HepG2 (cell line): Measurements from ENCODE around the gene GRIK1. TPM values are rescaled to one million over a fixed set of nuclear protein-coding genes. Genes with fewer than 3 reads are reported as not detected.
A peak's percentile ranks its signal among the peaks of the same experiment; 100 is the strongest.

ENCODE experiments used
- ATAC-seq: fragments of 200-7000 bp; cut with Tn5 transposase; 3 replicates; pipeline ENCODE4 v1.9.1; 2020; ENCODE audit warnings: mild to moderate bottlenecking, moderate library complexity
- BruUV-seq: library from RNA; stranded (reverse); fragments of 400-500 nt; replicated peaks from 2 replicates; lab custom pipeline; 2021; lab: Mats Ljungman, UMichigan
- CTCF ChIA-PET: fragments of 300-600 bp; formaldehyde crosslinking; extraction: SDS; loops from one replicate; lab custom pipeline; 2021; ENCODE audit warnings: low total read pairs, inconsistent platforms, low intra/inter-chr PET ratio; lab: Yijun Ruan, JAX
- POLR2A ChIA-PET: fragments of 350-600 bp; sonication (Branson Sonifier 250); formaldehyde crosslinking; loops from one replicate; lab custom pipeline; 2020; ENCODE audit warnings: antibody characterized with exemption, inconsistent platforms; lab: Yijun Ruan, JAX
- DNase-seq: peaks from one replicate; pipeline ENCODE4 v3.0.0-alpha.2; 2015; ENCODE audit warnings: low spot score
- FAIRE-seq: peaks from 3 replicates; lab custom pipeline; 2011; peaks lifted over from hg19 to GRCh38; lab: Jason Lieb, UNC
- H2AFZ ChIP-seq: one replicate; pipeline ENCODE4 v1.6.1; 2011; ENCODE audit warnings: low read length, inconsistent platforms
- H3K27ac ChIP-seq: fragments of 300-600 bp; 3 replicates; pipeline ENCODE4 v1.8.0; 2011; ENCODE audit warnings: mixed run types, mild to moderate bottlenecking, mixed read lengths, low read length, inconsistent platforms; ENCODE audit not compliant: insufficient read depth; ENCODE audit errors: extremely low read length
- H3K27me3 ChIP-seq, 2 experiments: fragments of 200-600 bp in 1 of 2; 2 replicates in 1 of 2; 3 replicates in 1 of 2; pipeline versions ENCODE4 v1.6.0 to v1.8.0; 2011; ENCODE audit warnings: low read length in 2 of 2, mild to moderate bottlenecking in 2 of 2, moderate library complexity in 2 of 2, inconsistent platforms in 1 of 2; ENCODE audit not compliant: insufficient read depth in 2 of 2, control insufficient read depth in 1 of 2
- H3K36me3 ChIP-seq, 2 experiments: fragments of 200-600 bp in 1 of 2; replicated peaks in 1 of 2; 2 replicates in 1 of 2; 3 replicates in 1 of 2; pipeline versions ENCODE4 v1.5.1 to v1.8.0; 2011; ENCODE audit warnings: low read length in 2 of 2, inconsistent platforms in 1 of 2; ENCODE audit not compliant: insufficient read depth in 2 of 2, control insufficient read depth in 1 of 2
- H3K4me1 ChIP-seq: 2 replicates; pipeline ENCODE4 v1.5.1; 2012; ENCODE audit warnings: low read length, inconsistent platforms; ENCODE audit not compliant: insufficient read depth
- H3K4me2 ChIP-seq: 2 replicates; pipeline ENCODE4 v1.6.0; 2011; ENCODE audit warnings: low read depth, low read length, inconsistent platforms
- H3K4me3 ChIP-seq, 3 experiments: fragments of 200-600 bp in 1 of 3; sonication (generic), shearing (Covaris generic) in 1 of 3; replicated peaks in 1 of 3; 2 replicates each; pipeline ENCODE4 v1.5.1; 2011 to 2016; ENCODE audit warnings: low read length in 3 of 3, inconsistent platforms in 2 of 3, low read depth in 2 of 3, mild to moderate bottlenecking in 2 of 3, control low read depth in 1 of 3, mixed read lengths in 1 of 3; ENCODE audit not compliant: insufficient read depth in 1 of 3
- H3K79me2 ChIP-seq: one replicate; pipeline ENCODE4 v1.6.1; 2011; ENCODE audit warnings: low read length, inconsistent platforms; ENCODE audit not compliant: insufficient read depth
- H3K9ac ChIP-seq: 2 replicates; pipeline ENCODE4 v1.6.0; 2011; ENCODE audit warnings: mild to moderate bottlenecking, low read depth, low read length, inconsistent platforms; ENCODE audit not compliant: insufficient read depth
- H3K9me3 ChIP-seq: 2 replicates; pipeline ENCODE4 v1.5.1; 2012; ENCODE audit warnings: mild to moderate bottlenecking, low read length
- H4K20me1 ChIP-seq: 2 replicates; pipeline ENCODE4 v1.6.0; 2011; ENCODE audit warnings: inconsistent platforms, mild to moderate bottlenecking, low read length, moderate library complexity; ENCODE audit not compliant: insufficient read depth
- ATF1 ChIP-seq: IDR thresholded peaks from 2 replicates; pipeline ENCODE4 v1.6.1; 2016; ENCODE audit warnings: mild to moderate bottlenecking, control low read depth
- CEBPB ChIP-seq: IDR thresholded peaks from 2 replicates; pipeline ENCODE4 v1.6.1; 2011; ENCODE audit warnings: low read depth, low read length, improper control_type of control experiment, borderline replicate concordance
- CSRNP1 ChIP-seq: sonication (generic); formaldehyde crosslinking; IDR thresholded peaks from 2 replicates; pipeline ENCODE4 v1.8.1; 2023; ENCODE audit warnings: mild to moderate bottlenecking, missing genetic modification reagents
- IKZF4 ChIP-seq: sonication (generic); formaldehyde crosslinking; IDR thresholded peaks from 2 replicates; pipeline ENCODE4 v1.5.1; 2020; ENCODE audit warnings: borderline replicate concordance, mild to moderate bottlenecking, low read depth, missing genetic modification reagents; ENCODE audit errors: not compliant biosample characterization
- RFXANK ChIP-seq: IDR thresholded peaks from 2 replicates; pipeline ENCODE4 v1.6.1; 2016
- ZNF557 ChIP-seq: sonication (generic); formaldehyde crosslinking; IDR thresholded peaks from 2 replicates; pipeline ENCODE4 v1.4.0; 2020; ENCODE audit warnings: missing genetic modification reagents
- ZNF670 ChIP-seq: sonication (generic); formaldehyde crosslinking; IDR thresholded peaks from 2 replicates; pipeline ENCODE4 v1.8.0; 2022; ENCODE audit warnings: mild to moderate bottlenecking, missing genetic modification reagents, borderline replicate concordance
- WGBS: methylation state at CpG from one replicate; pipeline ENCODE4 v1.1.6; 2017; ENCODE audit warnings: low lambda C conversion rate; 5-methylcytosine and 5-hydroxymethylcytosine counted together
- in situ Hi-C: cut with HindIII; loops from 2 replicates; pipeline ENCODE4 v1.10.0; 2017; ENCODE audit warnings: low pct_unique_long_range_greater_than_20kb; ENCODE audit not compliant: extremely low pct_ligation_motif_present
- intact Hi-C: fragments of 100-400 bp; cut with micrococcal nuclease; formaldehyde crosslinking; loops from one replicate; pipeline ENCODE4 v1.10.0; 2022; ENCODE audit not compliant: unreplicated experiment
- polyA plus RNA-seq, 8 experiments: library from polyadenylated mRNA; depleted of rRNA in 3 of 8; stranded (reverse) in 7 of 8; unstranded in 1 of 8; fragments of >200 nt; fragmentation: Illumina TruSeq in 4 of 8; extraction: Trizol in 4 of 8; gene quantifications; 2 replicates each; pipeline versions ENCODE4 v1.2.1 to v1.2.3, GENCODE V29; 2011 to 2016; ENCODE audit warnings: low read depth in 4 of 8, missing spikeins in 1 of 8, mixed read lengths in 1 of 8; ENCODE audit not compliant: insufficient read depth in 1 of 8
- total RNA-seq, 5 experiments: library from RNA; depleted of rRNA; stranded (reverse); fragments of >200 nt; fragmentation: Illumina TruSeq; extraction: Trizol; gene quantifications; 2 replicates each; pipeline ENCODE4 v1.2.3, GENCODE V29; 2016; ENCODE audit warnings: low read depth in 1 of 5
- TF ChIP-seq, protein P1 (sequence below): sonication (generic); formaldehyde crosslinking; IDR thresholded peaks from 2 replicates; pipeline ENCODE4 v1.4.0; 2020; ENCODE audit warnings: missing genetic modification reagents; ENCODE audit errors: not compliant biosample characterization
- TF ChIP-seq, protein P2 (sequence below): sonication (generic); formaldehyde crosslinking; IDR thresholded peaks from 2 replicates; pipeline ENCODE4 v1.9.0; 2021; ENCODE audit warnings: mild to moderate bottlenecking, missing genetic modification reagents

GRIK1 gene
- total and polyA plus RNA-seq, 2 of the 13 experiments (the other 11 are each of a cell fraction or from before 2014, with no cell fraction given), result not detected

GRCh38 chr21:29887313-29888009 lies 52.3 kb downstream of the GRIK1 start:
- FAIRE-seq (no peak), DNase-seq (no peak)
- H3K9ac ChIP-seq, result no peak overlapping the region
- no peaks in the 10 kb centered on the region for H4K20me1 ChIP-seq
- no peak for TF ChIP-seq RFXANK (CRISPR knock-in tag)
- TF ChIP-seq CEBPB, result 0 out of 2 replicates have a peak, but pooled peaks have one; percentile 39
- TF ChIP-seq, all 625 proteins: peak for 1
- Histone ChIP-seq H3K9me3 (peaks cover 34% of the 10 kb centered on the region), H3K79me2 (no peaks in the 10 kb centered on the region), H3K4me1 (no peaks in the 10 kb centered on the region), H3K4me2 (no peak overlapping the region), H3K36me3 (no peaks in the 10 kb centered on the region), H3K27me3 (no peaks in the 10 kb centered on the region), H2AFZ (no peak overlapping the region), H3K27ac (no peak overlapping the region), H3K4me3 (no peak overlapping the region)
- intact Hi-C loops (no loop called here), in situ Hi-C loops (no loop called here)
- CTCF ChIA-PET, result no interaction called here
- POLR2A ChIA-PET, result no interaction called here
- BruUV-seq, result no TSS peak
- no peak for ATAC-seq

- in situ Hi-C loops (no loop called here), intact Hi-C loops (no loop called here)
- ATAC-seq, result no peak
- Histone ChIP-seq H3K79me2 (no peaks in the 10 kb centered on the region), H3K4me1 (no peaks in the 10 kb centered on the region), H4K20me1 (no peaks in the 10 kb centered on the region), H3K36me3 (no peaks in the 10 kb centered on the region), H3K9ac (no peak overlapping the region), H3K27me3 (no peaks in the 10 kb centered on the region), H3K27ac (no peak overlapping the region), H3K4me2 (no peak overlapping the region), H2AFZ (no peak overlapping the region), H3K9me3 (peaks cover 32% of the 10 kb centered on the region), H3K4me3 (no peak overlapping the region)
- no peak for DNase-seq
- no peak for FAIRE-seq
- BruUV-seq, result no TSS peak
- CTCF ChIA-PET, result no interaction called here
- POLR2A ChIA-PET, result no interaction called here
- WGBS, result 0% methylated on average over 1 of the region's 1 CpG
- TF ChIP-seq, protein P1, sequence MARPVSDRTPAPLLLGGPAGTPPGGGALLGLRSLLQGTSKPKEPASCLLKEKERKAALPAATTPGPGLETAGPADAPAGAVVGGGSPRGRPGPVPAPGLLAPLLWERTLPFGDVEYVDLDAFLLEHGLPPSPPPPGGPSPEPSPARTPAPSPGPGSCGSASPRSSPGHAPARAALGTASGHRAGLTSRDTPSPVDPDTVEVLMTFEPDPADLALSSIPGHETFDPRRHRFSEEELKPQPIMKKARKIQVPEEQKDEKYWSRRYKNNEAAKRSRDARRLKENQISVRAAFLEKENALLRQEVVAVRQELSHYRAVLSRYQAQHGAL, result no peak
- TF ChIP-seq, protein P2, sequence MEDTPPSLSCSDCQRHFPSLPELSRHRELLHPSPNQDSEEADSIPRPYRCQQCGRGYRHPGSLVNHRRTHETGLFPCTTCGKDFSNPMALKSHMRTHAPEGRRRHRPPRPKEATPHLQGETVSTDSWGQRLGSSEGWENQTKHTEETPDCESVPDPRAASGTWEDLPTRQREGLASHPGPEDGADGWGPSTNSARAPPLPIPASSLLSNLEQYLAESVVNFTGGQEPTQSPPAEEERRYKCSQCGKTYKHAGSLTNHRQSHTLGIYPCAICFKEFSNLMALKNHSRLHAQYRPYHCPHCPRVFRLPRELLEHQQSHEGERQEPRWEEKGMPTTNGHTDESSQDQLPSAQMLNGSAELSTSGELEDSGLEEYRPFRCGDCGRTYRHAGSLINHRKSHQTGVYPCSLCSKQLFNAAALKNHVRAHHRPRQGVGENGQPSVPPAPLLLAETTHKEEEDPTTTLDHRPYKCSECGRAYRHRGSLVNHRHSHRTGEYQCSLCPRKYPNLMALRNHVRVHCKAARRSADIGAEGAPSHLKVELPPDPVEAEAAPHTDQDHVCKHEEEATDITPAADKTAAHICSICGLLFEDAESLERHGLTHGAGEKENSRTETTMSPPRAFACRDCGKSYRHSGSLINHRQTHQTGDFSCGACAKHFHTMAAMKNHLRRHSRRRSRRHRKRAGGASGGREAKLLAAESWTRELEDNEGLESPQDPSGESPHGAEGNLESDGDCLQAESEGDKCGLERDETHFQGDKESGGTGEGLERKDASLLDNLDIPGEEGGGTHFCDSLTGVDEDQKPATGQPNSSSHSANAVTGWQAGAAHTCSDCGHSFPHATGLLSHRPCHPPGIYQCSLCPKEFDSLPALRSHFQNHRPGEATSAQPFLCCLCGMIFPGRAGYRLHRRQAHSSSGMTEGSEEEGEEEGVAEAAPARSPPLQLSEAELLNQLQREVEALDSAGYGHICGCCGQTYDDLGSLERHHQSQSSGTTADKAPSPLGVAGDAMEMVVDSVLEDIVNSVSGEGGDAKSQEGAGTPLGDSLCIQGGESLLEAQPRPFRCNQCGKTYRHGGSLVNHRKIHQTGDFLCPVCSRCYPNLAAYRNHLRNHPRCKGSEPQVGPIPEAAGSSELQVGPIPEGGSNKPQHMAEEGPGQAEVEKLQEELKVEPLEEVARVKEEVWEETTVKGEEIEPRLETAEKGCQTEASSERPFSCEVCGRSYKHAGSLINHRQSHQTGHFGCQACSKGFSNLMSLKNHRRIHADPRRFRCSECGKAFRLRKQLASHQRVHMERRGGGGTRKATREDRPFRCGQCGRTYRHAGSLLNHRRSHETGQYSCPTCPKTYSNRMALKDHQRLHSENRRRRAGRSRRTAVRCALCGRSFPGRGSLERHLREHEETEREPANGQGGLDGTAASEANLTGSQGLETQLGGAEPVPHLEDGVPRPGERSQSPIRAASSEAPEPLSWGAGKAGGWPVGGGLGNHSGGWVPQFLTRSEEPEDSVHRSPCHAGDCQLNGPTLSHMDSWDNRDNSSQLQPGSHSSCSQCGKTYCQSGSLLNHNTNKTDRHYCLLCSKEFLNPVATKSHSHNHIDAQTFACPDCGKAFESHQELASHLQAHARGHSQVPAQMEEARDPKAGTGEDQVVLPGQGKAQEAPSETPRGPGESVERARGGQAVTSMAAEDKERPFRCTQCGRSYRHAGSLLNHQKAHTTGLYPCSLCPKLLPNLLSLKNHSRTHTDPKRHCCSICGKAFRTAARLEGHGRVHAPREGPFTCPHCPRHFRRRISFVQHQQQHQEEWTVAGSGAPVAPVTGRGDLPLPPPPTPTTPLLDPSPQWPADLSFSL (CRISPR knock-in tag), result no peak
- TF ChIP-seq ATF1 (CRISPR knock-in tag), result no peak
- no peak for TF ChIP-seq IKZF4 (CRISPR knock-in tag)
- no peak for TF ChIP-seq CSRNP1
- no peak for TF ChIP-seq ZNF557 (CRISPR knock-in tag)
- TF ChIP-seq ZNF670 (CRISPR knock-in tag), result no peak
Observed at GRCh38 chr21:29885491-29885890, 54.3 kb downstream of the GRIK1 start.
